ENCODE measurements around the gene CFAP92. TPM values are rescaled to one million over a fixed set of nuclear protein-coding genes. Genes with fewer than 3 reads are reported as not detected.
A peak's percentile ranks its signal among the peaks of the same experiment; 100 is the strongest.

Gene CFAP92
- total RNA-seq, 2 experiments from 2014 or later: 0.19 to 0.45 TPM

GRCh38 chr3:128994173-128994512 is 267 bp upstream of the CFAP92 start:
- POLR2A ChIA-PET: interaction anchor here (0.7 to 3.7 kb wide), 15 partner anchors 10 to 284 kb away, joined by 3 to 41 read pairs (median 4); partner anchors contain the start of genes CNBP, HMCES and RAB43
- H3K9me3 ChIP-seq (ENCODE audit: control insufficient read depth in 1 of 2, insufficient read depth in 1 of 2, low read length in 2 of 2): no peaks in the 10 kb centered on the region
- peak overlapping the region; percentile 48 for H3K4me3 ChIP-seq (ENCODE audit: low read length)
- DNase-seq (no peak), ATAC-seq (ENCODE audit: poor library complexity) (no peak)
- H3K36me3 Mint-ChIP-seq (ENCODE audit: low read depth): no peaks in the 10 kb centered on the region
- no peaks in the 10 kb centered on the region for H3K27me3 ChIP-seq (ENCODE audit: control insufficient read depth in 1 of 2, insufficient read depth in 2 of 2, low read length in 2 of 2)
- peaks cover 33% of the 10 kb centered on the region for H3K4me1 ChIP-seq (ENCODE audit: insufficient read depth, low read length)
- peak overlapping the region in 1 of 2 donors; percentile 38 for H3K27ac ChIP-seq (ENCODE audit: low read depth in 1 of 2, low read length in 2 of 2)
- H3K27ac Mint-ChIP-seq: peak overlapping the region; percentile 78
- no peaks in the 10 kb centered on the region for H3K27me3 Mint-ChIP-seq
- intact Hi-C loops (cut with DNase I, micrococcal nuclease): loop anchor here in 1 of 2 experiments (2.0 kb wide), 1 partner anchor 33 kb away; no protein-coding TSS in a partner anchor
- peaks cover 52% of the 10 kb centered on the region for H3K4me1 Mint-ChIP-seq (ENCODE audit: low read depth)
- peak overlapping the region; percentile 80 for H3K4me3 Mint-ChIP-seq
- TF ChIP-seq, protein P1, sequence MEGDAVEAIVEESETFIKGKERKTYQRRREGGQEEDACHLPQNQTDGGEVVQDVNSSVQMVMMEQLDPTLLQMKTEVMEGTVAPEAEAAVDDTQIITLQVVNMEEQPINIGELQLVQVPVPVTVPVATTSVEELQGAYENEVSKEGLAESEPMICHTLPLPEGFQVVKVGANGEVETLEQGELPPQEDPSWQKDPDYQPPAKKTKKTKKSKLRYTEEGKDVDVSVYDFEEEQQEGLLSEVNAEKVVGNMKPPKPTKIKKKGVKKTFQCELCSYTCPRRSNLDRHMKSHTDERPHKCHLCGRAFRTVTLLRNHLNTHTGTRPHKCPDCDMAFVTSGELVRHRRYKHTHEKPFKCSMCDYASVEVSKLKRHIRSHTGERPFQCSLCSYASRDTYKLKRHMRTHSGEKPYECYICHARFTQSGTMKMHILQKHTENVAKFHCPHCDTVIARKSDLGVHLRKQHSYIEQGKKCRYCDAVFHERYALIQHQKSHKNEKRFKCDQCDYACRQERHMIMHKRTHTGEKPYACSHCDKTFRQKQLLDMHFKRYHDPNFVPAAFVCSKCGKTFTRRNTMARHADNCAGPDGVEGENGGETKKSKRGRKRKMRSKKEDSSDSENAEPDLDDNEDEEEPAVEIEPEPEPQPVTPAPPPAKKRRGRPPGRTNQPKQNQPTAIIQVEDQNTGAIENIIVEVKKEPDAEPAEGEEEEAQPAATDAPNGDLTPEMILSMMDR (IDR thresholded peaks at IDR 0.05): no peak
- no peaks in the 10 kb centered on the region for H3K36me3 ChIP-seq (ENCODE audit: insufficient read depth, low read length)
- CTCF ChIA-PET: interaction anchor here (1.4 to 4.2 kb wide), 4 partner anchors 10 to 33 kb away, joined by 9 to 20 read pairs (median 14); no protein-coding TSS in a partner anchor
- H3K9me3 Mint-ChIP-seq: no peaks in the 10 kb centered on the region

GRCh38 chr3:128992926-128993460 is 883 bp downstream of the CFAP92 start:
- Histone ChIP-seq H3K36me3 (ENCODE audit: insufficient read depth, low read length) (no peaks in the 10 kb centered on the region), H3K9me3 (ENCODE audit: control insufficient read depth in 1 of 2, insufficient read depth in 1 of 2, low read length in 2 of 2) (no peaks in the 10 kb centered on the region), H3K27ac (ENCODE audit: low read depth in 1 of 2, low read length in 2 of 2) (no peak overlapping the region), H3K4me3 (ENCODE audit: low read length) (no peak overlapping the region), H3K27me3 (ENCODE audit: control insufficient read depth in 1 of 2, insufficient read depth in 2 of 2, low read length in 2 of 2) (no peaks in the 10 kb centered on the region), H3K4me1 (ENCODE audit: insufficient read depth, low read length) (peaks cover 30% of the 10 kb centered on the region)
- Mint-ChIP-seq H3K4me1 (ENCODE audit: low read depth) (peaks cover 41% of the 10 kb centered on the region), H3K36me3 (ENCODE audit: low read depth) (no peaks in the 10 kb centered on the region), H3K4me3 (peak overlapping the region; percentile 80), H3K27ac (peak overlapping the region; percentile 78), H3K9me3 (no peaks in the 10 kb centered on the region), H3K27me3 (no peaks in the 10 kb centered on the region)
- DNase-seq: no peak
- CTCF ChIA-PET: interaction anchor here (2.5 to 4.2 kb wide), 2 partner anchors 23 to 24 kb away, joined by 13 to 20 read pairs; no protein-coding TSS in a partner anchor
- intact Hi-C loops (cut with DNase I, micrococcal nuclease): no loop called here
- no peak for ATAC-seq (ENCODE audit: poor library complexity)
- POLR2A ChIA-PET: interaction anchor here (1.3 to 3.7 kb wide), 6 partner anchors 11 to 285 kb away, joined by 4 to 41 read pairs (median 8); partner anchors contain the start of genes CNBP, HMCES and RAB43
- TF ChIP-seq, protein P1 (IDR thresholded peaks at IDR 0.05): no peak

DNA sequence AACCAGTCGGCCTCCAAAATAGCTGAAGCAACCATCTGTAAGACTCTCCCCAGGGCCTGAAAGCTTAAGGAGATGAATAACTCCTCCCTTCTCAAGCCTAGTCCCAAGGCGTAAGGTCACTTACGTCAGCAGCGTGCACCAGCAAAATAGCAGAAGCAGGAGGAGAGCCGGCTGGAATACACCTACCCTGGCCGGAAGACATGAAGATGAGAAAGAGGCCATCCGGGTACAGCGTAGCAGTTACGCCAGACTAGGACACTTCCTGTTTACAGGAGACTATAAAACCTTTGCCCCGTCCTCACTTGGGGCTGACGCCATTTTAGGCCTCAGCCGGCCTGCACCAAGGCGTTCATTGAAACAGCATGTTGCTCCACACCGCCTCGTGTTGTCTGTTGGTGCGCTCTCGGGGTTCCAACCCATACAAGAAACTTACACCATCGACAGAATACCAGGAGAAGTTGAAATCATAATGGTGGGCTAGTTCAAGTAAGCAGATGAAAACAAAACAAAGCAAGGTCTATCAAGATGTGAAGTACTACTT is 2.5 kb downstream of the CFAP92 start:
- intact Hi-C loops (cut with DNase I, micrococcal nuclease): no loop called here
- ATAC-seq (ENCODE audit: poor library complexity) (no peak), DNase-seq (peak in 1 of 14 experiments; percentile 52)
- Mint-ChIP-seq H3K27me3 (no peaks in the 10 kb centered on the region), H3K27ac (peak overlapping the region; percentile 20), H3K4me1 (ENCODE audit: low read depth) (peaks cover 33% of the 10 kb centered on the region), H3K9me3 (no peaks in the 10 kb centered on the region), H3K36me3 (ENCODE audit: low read depth) (no peaks in the 10 kb centered on the region), H3K4me3 (peak overlapping the region; percentile 42)
- Histone ChIP-seq H3K4me3 (ENCODE audit: low read length) (no peak overlapping the region), H3K4me1 (ENCODE audit: insufficient read depth, low read length) (peaks cover 30% of the 10 kb centered on the region), H3K36me3 (ENCODE audit: insufficient read depth, low read length) (no peaks in the 10 kb centered on the region), H3K27me3 (ENCODE audit: control insufficient read depth in 1 of 2, insufficient read depth in 2 of 2, low read length in 2 of 2) (no peaks in the 10 kb centered on the region), H3K27ac (ENCODE audit: low read depth in 1 of 2, low read length in 2 of 2) (no peak overlapping the region), H3K9me3 (ENCODE audit: control insufficient read depth in 1 of 2, insufficient read depth in 1 of 2, low read length in 2 of 2) (no peaks in the 10 kb centered on the region)
- ChIA-PET POLR2A (no interaction called here), CTCF (no interaction called here)
- TF ChIP-seq, protein P1 (IDR thresholded peaks at IDR 0.05): no peak
